GM19452 (cell line): Measurements from ENCODE around the gene PDGFC.
A peak's percentile ranks its signal among the peaks of the same experiment; 100 is the strongest.

Experiments used
- ATAC-seq: cut with Tn5 transposase; IDR thresholded peaks from one replicate; pipeline ENCODE4 v1.9.1; 2021; ENCODE audit not compliant: unreplicated experiment

Gene PDGFC

DNA sequence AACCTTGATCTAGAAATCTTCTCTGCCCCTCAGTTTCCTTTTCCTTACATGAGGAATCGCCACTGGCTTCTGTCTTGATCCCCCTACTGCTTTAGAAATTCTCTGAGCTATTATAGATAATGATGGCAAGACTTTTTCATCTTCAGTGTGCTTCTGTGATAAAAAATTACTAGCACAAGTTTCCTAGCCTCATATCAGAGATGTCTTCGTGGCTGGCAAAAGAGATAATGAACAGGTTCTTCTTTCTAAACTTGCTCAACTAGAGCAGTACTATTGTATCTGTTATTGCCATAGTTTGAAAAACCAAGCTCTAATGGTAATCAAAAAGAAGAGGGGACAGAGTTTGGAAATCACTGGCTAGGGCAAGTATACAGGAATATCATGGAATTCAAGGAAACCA lies 4.1 kb upstream of the PDGFC start:
- ATAC-seq = no peak

DNA sequence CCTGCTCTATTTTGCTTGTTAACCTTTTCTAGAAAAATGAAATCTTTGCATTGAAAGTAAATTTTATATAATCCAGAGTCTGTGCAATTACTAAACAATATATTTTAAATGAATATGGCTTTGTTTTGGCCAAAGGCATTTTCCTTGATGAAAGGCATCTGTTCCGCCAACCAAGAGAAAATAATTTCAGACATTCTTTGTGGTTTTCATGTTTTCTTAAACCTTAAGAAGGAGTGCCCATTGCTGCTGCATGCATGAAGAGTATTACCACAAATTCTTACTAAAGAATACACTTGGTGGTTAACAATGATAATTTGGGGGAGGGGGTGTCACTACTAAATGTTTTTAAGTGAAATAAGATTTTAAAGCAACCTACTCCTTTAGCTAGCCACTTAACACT lies 2.7 kb upstream of the PDGFC start:
- no peak for ATAC-seq

DNA sequence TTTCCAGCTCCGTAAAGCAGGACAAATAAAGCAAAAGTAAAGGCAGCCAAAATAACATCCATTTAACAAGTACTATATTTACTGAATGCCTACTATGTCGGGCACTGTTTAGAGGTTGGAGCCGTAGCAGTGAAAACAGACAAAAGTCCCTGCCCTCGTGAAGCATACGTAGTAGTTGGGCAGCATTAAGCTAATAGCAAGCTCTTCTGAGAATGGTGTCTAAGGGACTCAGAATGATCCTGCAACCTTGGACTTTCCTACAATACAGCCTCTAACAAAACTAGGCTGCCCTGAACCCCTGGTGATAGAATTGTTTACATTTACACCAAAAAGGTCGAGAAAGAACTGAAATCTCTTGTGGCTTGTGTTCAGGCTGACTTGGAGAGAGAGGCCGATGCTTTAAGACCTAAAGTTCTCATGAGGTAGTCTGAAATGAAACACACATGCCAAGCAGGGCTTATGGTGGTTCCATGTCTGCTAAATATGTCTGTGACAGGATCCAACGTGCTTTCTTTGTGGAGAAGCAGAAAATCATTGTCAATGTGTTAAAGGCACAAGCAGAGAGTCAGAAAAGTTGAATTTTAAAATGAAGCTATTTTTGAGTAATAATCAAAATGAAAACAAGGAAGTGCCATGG lies 898 bp upstream of the PDGFC start:
- no peak for ATAC-seq

DNA sequence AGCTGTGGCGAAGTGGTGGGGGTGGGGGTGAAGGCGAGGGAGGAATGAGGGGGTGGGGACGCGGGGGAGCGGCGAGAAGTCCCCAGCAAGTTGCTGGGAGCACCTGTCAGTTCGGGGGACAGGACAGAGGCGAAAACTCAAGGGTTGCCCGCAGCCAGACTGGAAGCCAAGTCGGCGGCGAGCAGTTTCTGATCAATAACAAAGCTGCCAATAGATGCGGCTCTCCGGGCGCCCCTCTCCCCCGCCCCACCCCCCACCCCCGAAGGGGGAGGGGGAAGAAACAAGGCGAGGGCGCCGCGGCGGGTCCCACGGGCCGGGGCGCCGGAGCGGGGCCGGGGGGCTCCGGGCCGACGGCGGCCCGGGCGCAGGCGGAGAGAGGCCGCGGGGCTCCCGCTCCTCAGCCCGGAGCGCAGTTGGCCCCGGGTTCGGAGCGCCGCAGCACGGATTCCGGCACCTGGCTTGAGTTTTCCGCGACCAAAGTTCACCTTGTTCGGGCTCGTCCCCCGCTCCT lies 379 bp downstream of the PDGFC start:
- no peak for ATAC-seq

DNA sequence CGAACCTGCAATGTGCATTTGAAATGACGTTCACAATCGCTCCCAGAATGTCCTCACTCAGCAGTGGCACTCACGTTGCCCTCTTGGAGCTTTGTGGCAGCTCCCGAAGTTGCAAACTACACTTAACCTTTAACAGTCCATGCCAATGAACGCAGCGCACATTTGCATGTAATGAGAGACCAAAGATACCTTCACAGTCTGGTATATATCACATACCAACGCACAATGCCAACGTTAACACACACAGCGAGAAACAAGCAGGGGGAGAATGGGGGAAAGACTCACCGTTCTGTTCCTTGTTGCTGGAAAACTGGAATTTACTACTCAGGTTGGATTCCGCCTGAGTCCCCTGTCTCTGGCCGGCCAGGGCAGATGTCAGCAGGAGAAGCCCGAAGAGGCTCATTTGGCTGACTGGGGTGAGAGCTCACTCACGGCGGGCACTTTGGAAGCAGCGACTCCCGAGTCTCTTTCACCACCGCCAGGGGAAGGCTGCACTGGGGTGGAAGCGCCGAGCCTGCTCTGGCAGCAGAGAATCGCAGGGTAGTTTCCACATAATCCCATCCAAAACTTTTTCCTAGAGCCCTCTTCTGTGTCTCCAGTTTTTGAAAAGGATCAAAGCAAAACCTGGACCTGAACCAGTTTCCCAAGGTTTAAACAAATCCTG lies 966 bp downstream of the PDGFC start:
- ATAC-seq = no peak

DNA sequence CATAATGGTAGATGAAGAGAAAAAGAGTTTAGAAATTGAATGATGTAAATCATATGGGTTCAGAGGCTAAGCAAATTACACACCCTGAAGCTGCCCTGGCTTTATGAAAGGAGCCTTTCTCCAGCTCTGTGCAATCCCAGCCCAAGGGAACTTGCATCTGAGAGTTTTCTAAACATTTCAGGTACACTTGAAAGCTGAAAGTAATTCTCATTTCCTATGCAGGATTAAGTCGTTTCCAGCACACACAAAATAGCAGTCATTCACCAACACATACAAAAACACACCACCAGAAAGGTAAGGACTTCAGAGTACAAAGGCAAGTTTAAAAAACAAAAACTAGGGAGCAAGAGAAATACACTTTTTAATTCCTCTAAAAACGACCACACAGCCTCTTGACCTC lies 1.7 kb downstream of the PDGFC start:
- ATAC-seq = no peak

DNA sequence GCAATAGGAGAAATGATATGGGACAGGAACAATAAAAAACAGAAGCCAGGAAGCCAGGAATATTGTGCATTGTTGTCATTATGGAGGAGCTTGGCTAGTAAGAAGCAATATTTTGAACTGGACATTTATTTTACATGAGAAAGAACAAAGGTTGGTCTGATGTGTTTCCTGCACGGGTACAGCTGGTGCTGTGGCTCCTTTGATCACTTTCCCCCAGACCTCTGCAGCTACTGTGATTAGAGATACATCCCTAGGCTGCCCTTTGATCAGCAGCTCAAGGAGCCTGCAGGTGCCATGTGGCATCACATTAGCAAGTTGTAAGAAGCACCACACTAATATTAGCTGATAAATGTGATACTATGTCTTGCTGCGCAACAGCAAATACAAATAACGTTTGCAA lies 2.5 kb downstream of the PDGFC start:
- ATAC-seq = no peak

DNA sequence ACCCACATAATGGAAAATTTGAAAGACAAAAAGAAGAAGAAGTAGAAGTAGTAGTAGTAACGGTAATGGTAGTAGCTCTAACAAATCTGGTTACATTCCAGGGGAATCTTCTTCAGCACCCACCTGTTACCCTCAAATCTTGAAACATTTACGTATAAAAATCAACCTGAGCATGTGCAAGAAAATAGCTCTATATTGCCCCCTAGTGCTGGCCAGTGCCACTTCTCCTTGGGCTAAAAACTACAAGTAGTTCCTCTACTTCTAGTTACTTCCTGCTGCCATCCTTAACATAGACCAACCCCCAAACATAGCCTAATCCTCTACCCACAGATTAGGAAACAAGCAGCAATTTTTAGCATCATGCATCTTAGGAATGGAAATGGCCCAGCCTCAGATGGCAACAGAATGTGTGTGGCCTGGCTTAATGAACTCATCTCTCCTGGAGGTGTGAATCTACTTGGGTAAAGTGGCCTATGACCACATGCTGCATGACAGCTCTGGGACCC lies 3.1 kb downstream of the PDGFC start:
- peak; percentile 58 for ATAC-seq

DNA sequence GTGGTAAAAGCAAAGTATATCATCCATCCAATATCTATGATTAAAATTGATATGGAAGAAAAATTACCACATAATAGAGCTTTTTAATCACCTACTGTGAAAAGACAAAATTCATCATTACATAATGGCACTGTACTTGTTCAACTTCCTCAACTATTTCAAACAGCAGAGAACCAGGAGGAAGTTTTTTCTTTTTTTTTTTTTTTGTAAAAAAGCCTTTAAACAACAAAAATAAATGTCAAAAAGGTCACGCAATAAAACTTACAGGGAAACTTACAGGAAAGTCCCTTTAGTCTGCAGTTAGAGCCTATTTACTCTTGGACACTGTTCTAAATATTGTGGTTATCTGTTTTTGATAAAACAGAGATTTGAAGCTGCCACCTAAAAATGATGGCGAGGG lies 4.8 kb downstream of the PDGFC start:
- ATAC-seq = no peak

DNA sequence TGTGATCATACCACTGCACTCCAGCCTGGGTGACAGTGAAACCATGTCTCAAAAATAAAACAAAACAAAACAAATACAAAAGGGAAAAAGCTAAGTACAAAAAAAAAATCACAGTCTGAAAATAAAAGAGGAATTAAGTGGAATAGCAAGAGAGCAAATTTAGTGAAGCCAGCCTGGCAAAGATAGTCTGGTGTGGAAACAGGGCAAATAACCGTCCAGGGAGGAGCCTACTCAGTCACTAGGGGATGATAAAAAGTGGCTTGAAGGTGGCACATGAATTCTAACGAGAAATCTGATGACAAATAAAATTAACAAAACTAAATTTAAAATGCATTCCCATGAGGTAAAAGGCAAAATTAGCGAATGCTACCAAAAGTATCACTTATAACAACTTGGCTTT lies 8.2 kb downstream of the PDGFC start:
- ATAC-seq = no peak

DNA sequence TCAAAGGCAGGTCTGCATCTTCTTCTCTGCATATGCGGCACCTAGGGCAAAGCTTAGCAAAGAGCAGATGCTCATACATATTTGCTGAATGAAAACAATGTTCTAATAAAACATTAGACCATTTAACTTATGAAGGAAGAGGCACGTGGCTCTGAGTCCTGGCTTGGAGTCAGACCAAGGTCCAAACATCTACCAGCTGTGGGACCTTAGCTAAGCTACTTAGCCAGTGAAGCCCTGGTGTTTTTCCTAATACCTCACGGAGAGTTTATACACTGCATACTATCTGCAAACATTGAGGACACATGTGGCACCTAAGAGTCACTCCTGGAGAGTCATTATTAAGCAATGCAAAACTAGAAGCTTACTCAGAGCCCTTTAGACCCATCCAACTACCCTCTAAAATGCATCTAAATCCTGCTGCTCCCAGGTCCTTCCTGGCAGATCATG lies 9.0 kb downstream of the PDGFC start:
- no peak for ATAC-seq

DNA sequence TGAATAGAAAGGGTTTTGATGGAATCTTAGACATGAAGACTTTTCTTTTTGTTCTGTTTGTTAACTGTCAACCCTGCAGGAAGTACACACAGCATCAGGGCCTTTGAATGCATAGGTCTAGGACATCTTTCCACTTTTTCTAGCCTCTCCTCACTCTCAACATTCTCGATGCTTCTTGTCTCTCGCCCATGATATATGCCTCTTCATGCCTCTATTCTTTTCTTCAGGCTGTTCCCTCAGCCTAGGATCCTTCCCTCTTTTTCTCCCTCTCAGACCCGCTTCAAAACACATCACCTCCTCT lies 9.6 kb downstream of the PDGFC start:
- ATAC-seq = no peak

DNA sequence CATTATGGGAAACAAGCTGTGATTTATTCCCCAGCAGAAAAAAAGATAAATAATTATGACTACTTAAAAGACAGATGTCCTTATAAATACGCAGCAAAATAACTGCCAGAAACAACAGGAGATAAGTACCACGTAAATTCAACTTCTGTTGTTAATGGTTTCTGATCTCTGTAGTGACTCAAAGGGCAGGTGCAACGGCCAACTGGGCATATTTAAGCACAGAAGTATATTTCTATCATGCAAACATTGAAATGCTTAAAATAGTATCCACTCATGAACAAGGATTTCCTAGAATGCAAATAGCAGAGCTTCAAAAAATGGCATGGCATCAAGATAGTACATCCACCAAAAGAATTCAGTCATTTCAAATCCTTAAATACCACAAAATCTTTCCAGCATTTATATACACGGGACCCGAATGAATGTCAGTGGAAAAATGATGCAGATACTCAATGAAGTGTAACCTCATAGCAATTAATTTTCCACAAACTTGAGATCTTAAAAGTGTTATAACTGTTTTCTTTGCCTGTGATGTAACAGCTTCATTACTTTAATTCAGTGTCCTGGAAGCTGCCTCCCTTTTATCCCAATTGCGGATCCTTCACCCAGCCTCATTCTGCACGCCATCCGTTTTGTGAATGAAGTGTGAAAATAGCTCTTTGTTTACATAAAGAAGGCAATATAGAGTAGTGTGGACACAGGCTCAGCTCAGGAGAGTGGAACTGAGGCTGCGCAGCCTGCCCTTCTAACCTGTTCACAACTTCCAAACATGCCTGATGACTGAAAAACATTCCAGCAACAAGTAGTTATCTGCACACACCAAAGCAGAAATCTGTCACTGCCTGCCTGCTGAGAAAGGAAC lies 10.2 kb downstream of the PDGFC start:
- no peak for ATAC-seq

DNA sequence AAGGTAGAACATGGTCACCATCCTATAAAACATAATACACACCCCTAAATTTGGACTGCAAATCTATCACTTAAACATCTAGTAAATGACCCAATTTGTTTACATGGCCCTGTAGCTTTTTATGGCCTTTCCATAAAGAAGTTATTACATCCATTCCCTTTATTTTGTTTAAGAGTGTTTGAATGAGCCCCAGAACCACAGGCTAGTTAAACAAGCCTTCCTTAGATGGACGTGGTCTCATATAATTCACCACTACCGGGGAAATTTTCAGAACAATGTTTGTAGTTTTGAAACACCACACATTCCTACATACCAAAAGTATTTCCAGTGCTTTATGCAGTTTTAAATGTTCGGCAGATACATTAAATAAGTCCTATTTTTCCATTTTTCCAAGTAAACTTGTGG lies 12.3 kb downstream of the PDGFC start:
- ATAC-seq = no peak

DNA sequence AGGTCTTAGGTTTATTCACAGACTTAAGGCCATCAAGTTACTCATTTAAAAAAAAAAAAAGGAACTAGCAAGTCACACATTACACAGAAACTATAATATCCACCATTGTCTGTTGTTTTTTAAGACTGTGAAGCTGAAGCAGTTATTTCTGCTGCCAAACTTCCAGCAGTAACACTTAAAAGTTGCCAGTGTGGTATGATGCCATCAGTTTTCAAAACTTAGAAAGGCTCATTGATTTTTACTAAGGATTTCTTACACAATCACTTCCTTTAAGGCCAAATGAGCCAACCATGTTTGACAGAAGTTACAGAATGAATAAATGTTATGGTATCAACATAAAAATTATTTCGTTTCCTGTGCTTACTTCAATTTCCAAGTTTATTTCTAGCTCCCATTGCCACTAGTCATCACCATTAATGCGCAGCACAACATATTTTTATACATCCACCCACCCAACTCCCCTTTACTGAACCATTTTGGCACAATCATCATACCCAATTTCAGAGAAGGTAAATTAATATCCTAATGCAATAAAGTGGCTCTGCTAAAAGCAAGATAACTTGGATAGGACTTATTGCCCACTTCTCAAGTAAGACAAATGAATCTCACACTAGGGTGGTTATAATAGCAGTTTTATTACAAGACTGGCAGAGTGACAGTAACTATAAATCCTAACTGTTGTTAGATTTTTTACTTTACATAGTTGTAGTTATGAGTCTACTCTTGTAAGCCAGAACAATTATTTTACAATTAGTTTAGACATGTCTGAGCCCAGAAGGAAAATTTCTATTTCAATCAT lies 13.1 kb downstream of the PDGFC start:
- no peak for ATAC-seq

DNA sequence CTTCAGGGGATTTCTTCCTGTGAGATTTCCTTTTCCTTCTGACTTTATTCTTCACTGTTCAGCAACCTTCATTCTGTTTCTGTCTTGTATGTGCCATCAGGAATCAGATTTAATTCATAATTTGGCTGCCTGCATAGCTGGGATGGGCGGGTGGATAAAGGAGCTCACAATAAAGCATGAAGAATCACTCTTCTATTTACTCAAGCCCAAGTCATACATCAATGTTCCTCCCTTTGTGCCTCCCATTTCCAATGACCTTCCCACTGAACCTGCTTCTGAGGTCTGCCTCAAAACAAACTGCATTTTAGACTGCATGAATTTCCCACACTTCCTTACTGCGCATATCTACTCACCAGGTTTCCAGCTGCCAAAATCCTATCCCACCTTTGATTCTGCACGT lies 14.0 kb downstream of the PDGFC start:
- no peak for ATAC-seq

DNA sequence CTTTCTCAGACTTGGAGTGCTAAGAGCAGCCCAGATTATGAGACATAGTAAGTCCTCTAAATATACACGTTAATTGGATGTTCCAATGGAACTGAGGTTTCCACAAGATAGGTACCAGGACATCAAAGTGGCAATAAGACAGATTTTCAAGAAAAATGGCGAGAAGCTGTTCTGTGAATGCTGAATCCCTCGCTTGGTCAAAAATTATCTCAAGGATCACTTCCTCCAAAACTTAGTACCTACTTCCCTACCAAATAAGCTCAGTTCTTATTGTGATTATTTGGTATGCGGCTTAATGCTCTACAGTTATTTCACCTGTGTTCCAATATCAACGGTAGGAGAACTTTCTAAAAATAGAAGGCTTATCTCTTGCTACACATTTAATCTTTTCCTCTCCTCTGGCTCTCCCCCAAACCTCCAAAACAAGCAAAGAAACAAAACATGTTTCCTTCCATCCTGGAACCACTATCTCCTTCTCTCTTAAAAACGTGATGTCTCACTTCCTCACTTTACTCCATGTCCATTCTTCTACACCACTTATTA lies 14.7 kb downstream of the PDGFC start:
- no peak for ATAC-seq

DNA sequence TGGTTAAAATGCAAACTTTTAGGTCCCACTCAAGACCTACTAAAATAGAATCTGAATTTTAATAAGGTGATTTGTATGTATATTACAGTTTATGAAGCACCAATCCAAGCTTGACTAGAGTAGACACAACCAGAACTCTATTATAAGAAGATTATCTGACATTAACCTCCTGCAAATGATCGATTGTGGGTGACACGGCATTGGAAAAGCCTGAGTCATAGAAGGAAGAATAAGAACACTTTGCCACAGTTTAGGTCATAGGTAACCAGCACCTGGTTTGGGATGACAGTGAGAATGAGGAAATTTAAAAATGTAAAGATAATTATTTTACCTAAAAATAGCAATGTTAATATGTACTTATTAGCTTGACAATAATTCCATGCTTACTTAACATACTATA lies 15.2 kb downstream of the PDGFC start:
- ATAC-seq = no peak

DNA sequence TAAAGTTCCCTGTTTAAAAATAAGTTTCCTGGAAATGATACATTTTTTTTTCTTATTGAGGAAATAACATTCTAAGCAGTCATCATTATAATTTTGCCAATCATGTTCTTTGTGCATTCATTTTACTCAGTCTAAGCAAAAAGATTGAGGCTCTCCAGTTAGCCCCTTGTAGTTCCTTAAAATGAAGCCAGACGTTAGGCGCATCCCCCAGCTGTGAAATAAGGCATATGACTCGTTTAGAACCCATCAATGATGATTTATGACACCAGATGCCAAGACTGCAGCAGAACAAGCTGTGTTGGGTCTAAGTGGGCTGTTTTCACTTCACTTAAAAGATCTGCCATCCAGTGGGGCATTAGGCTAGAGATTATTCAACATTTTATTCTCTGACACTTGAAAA lies 17.0 kb downstream of the PDGFC start:
- no peak for ATAC-seq

DNA sequence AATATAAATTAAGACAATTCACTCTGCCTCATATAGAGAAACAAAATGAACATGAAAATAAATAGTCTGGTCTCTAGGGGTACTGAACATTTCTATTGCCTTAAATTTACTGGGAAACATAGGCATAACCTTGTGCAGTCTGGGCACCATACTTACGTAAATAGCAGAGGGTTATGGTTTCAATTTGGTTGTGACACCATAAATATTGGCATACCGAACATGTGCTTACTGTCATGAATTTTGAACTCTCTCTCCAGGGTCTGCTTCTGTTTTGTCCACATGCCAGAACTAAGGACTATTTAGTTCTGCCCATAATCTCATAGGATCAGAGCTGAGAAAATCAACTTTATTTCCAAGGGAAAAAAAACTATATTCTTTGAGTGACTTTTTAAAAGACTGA lies 17.6 kb downstream of the PDGFC start:
- ATAC-seq = no peak

DNA sequence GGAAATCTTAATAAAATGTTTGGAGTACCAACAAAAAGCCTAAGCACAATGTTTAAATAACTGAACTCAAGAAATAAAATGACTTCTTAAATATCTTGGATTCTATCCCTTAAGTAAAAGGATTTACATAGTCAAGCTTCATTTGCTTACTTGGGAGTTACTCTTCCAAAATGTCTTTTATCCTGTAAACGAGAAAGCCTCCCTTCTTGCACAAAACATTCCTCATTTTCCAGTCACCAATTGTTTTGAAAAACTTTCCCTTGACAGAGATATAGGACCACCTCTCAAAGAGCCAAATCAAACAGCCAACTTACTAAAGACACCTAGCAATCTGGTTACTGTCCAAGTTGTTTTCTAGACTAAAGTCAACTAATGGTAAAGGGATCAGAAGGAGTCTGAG lies 18.6 kb downstream of the PDGFC start:
- no peak for ATAC-seq
